K562 (cell line): ENCODE data around the gene GPR183. TPM values are rescaled to one million over a fixed set of nuclear protein-coding genes. Genes with fewer than 3 reads are reported as not detected.

Source experiments
- ATAC-seq: fragments of 200-7000 bp; cut with Tn5 transposase; 3 replicates; pipeline ENCODE4 v1.9.1; 2020; ENCODE audit warnings: moderate library complexity
- BruUV-seq: library from RNA; stranded (reverse); fragments of 400-500 nt; replicated peaks from 2 replicates; lab custom pipeline; 2021; lab: Mats Ljungman, UMichigan
- CTCF ChIA-PET: fragments of 300-600 bp; formaldehyde crosslinking; extraction: SDS; loops from one replicate; lab custom pipeline; 2021; ENCODE audit warnings: low intra/inter-chr PET ratio; lab: Yijun Ruan, JAX
- POLR2A ChIA-PET: fragments of 300-600, 350-650 bp; sonication (Branson Sonifier 250); formaldehyde crosslinking; extraction: SDS; loops from one replicate; lab custom pipeline; 2021; ENCODE audit warnings: antibody characterized with exemption, inconsistent platforms; lab: Yijun Ruan, JAX
- DNase-seq, 4 experiments: peaks; one replicate each; pipeline versions ENCODE4 v3.0.0 to v3.0.0-alpha.2; 2011 to 2018; ENCODE audit warnings: low spot score in 3 of 4, mixed read lengths in 3 of 4; ENCODE audit errors: extremely low read depth in 1 of 4
- FAIRE-seq: peaks from 2 replicates; lab custom pipeline; 2011; peaks lifted over from hg19 to GRCh38; lab: Jason Lieb, UNC
- H2AFZ ChIP-seq: 2 replicates; pipeline ENCODE4 v1.6.0; 2011; ENCODE audit warnings: low read depth, low read length, control low read depth, inconsistent platforms
- H3K27ac ChIP-seq: fragments of 200-600 bp; 3 replicates; pipeline ENCODE4 v1.8.0; 2011; ENCODE audit warnings: low read depth, mild to moderate bottlenecking, control low read depth, inconsistent platforms, low read length, moderate library complexity, mixed read lengths; ENCODE audit errors: extremely low read depth
- H3K27me3 ChIP-seq, 2 experiments: fragments of 300-600 bp in 1 of 2; 2 replicates in 1 of 2; 3 replicates in 1 of 2; pipeline versions ENCODE4 v1.6.0 to v1.8.0; 2011; ENCODE audit warnings: inconsistent platforms in 2 of 2, low read length in 2 of 2, mild to moderate bottlenecking in 1 of 2, mixed read lengths in 1 of 2, moderate library complexity in 1 of 2; ENCODE audit not compliant: control insufficient read depth in 2 of 2, insufficient read depth in 2 of 2
- H3K36me3 ChIP-seq: fragments of 300-600 bp; 3 replicates; pipeline ENCODE4 v1.8.0; 2011; ENCODE audit warnings: mild to moderate bottlenecking, low read length, inconsistent platforms; ENCODE audit not compliant: control insufficient read depth, insufficient read depth
- H3K4me1 ChIP-seq, 2 experiments: fragments of 200-600 bp in 1 of 2; replicated peaks in 1 of 2; 2 replicates in 1 of 2; 3 replicates in 1 of 2; pipeline versions ENCODE4 v1.5.1 to v1.8.0; 2011; ENCODE audit warnings: inconsistent platforms in 2 of 2, low read length in 2 of 2, mild to moderate bottlenecking in 1 of 2, mixed read lengths in 1 of 2, moderate library complexity in 1 of 2; ENCODE audit not compliant: control insufficient read depth in 2 of 2, insufficient read depth in 2 of 2
- H3K4me2 ChIP-seq: 2 replicates; pipeline ENCODE4 v1.6.1; 2011; ENCODE audit warnings: low read length, control low read depth, inconsistent platforms, mixed read lengths; ENCODE audit not compliant: insufficient read depth
- H3K4me3 ChIP-seq: fragments of 200-600 bp; sonication (generic), shearing (Covaris generic); 2 replicates; pipeline ENCODE4 v1.5.1; 2016; ENCODE audit warnings: control low read depth, inconsistent platforms
- H3K79me2 ChIP-seq: fragments of 200-600 bp; 3 replicates; pipeline ENCODE4 v1.8.0; 2011; ENCODE audit warnings: low read length, inconsistent platforms; ENCODE audit not compliant: control insufficient read depth, insufficient read depth
- H3K9ac ChIP-seq, 2 experiments: 2 replicates each; pipeline versions ENCODE4 v1.6.0 to v1.6.1; 2011; ENCODE audit warnings: low read depth in 2 of 2, low read length in 2 of 2, control low read depth in 1 of 2, inconsistent platforms in 1 of 2, mild to moderate bottlenecking in 1 of 2, mixed read lengths in 1 of 2; ENCODE audit not compliant: insufficient read depth in 1 of 2
- H3K9me1 ChIP-seq: one replicate; pipeline ENCODE4 v1.6.0; 2011; ENCODE audit warnings: inconsistent platforms, mild to moderate bottlenecking, low read length, moderate library complexity; ENCODE audit not compliant: control insufficient read depth, insufficient read depth
- H3K9me3 ChIP-seq: replicated peaks from 2 replicates; pipeline ENCODE4 v1.5.1; 2011; ENCODE audit warnings: low read depth, low read length, inconsistent platforms; ENCODE audit not compliant: control insufficient read depth, insufficient read depth
- H4K20me1 ChIP-seq: replicated peaks from 2 replicates; pipeline ENCODE4 v1.6.1; 2011; ENCODE audit warnings: low read length, inconsistent platforms, mixed read lengths; ENCODE audit not compliant: control insufficient read depth, insufficient read depth
- AFF4 ChIP-seq: sonication (generic); formaldehyde crosslinking; IDR thresholded peaks from 2 replicates; pipeline ENCODE4 v1.8.0; 2023; ENCODE audit warnings: mild to moderate bottlenecking, missing genetic modification reagents
- BRD9 ChIP-seq: fragments of 450-650 bp; IDR thresholded peaks from 2 replicates; pipeline ENCODE4 v1.6.1; 2018; ENCODE audit warnings: low read depth; ENCODE audit not compliant: partially characterized antibody
- FOXA3 ChIP-seq, 2 experiments: fragments of 450-650 bp in 1 of 2; sonication (generic) in 1 of 2; formaldehyde crosslinking; IDR thresholded peaks in 1 of 2; conservative IDR thresholded peaks in 1 of 2; 2 replicates each; pipeline versions ENCODE4 v1.4.0 to v1.8.0; 2020 to 2022; ENCODE audit warnings: mild to moderate bottlenecking in 2 of 2, missing genetic modification reagents in 1 of 2
- FOXM1 ChIP-seq, 2 experiments: fragments of 450-650 bp in 1 of 2; sonication (generic) in 1 of 2; formaldehyde crosslinking in 1 of 2; IDR thresholded peaks; 2 replicates each; pipeline versions ENCODE4 v1.6.1 to v1.9.0; 2017 to 2022; ENCODE audit warnings: low read depth in 2 of 2, mild to moderate bottlenecking in 2 of 2, missing genetic modification reagents in 1 of 2, moderate library complexity in 1 of 2
- ILK ChIP-seq: fragments of 450-650 bp; IDR thresholded peaks from 2 replicates; pipeline ENCODE4 v1.6.1; 2016; ENCODE audit warnings: missing genetic modification characterization, low read depth, mild to moderate bottlenecking, missing compliant biosample characterization, moderate library complexity, borderline replicate concordance
- TCF15 ChIP-seq: fragments of 250-450 bp; sonication (Bioruptor Pico); IDR thresholded peaks from 2 replicates; pipeline ENCODE4 v1.8.0; 2022; ENCODE audit warnings: moderate library complexity, mild to moderate bottlenecking, inconsistent platforms
- ZBTB26 ChIP-seq: fragments of 450-650 bp; formaldehyde crosslinking; IDR thresholded peaks from 2 replicates; pipeline ENCODE4 v1.4.0; 2022; ENCODE audit warnings: missing genetic modification characterization
- ZFP1 ChIP-seq: fragments of 450-650 bp; formaldehyde crosslinking; IDR thresholded peaks from 2 replicates; pipeline ENCODE4 v1.4.0; 2020; ENCODE audit warnings: mild to moderate bottlenecking, mixed read lengths
- WGBS: fragments of 100-300 bp; shearing (Covaris generic); methylation state at CpG from one replicate; pipeline ENCODE4 v1.1.6; 2016; ENCODE audit warnings: low coverage, mixed read lengths; ENCODE audit not compliant: insufficient coverage; ENCODE audit errors: missing lambda C conversion rate; 5-methylcytosine and 5-hydroxymethylcytosine counted together
- in situ Hi-C: fragments of 300-500 bp; cut with MboI; formaldehyde crosslinking; loops from 4 replicates; pipeline ENCODE4 v1.15.0; 2018; ENCODE audit warnings: inconsistent platforms, mixed read lengths
- intact Hi-C: fragments of 100-400 bp; cut with micrococcal nuclease; formaldehyde crosslinking; loops from 2 replicates; pipeline ENCODE4 v1.14.2; 2022
- polyA plus RNA-seq, 8 experiments: library from polyadenylated mRNA; depleted of rRNA in 4 of 8; stranded (reverse) in 5 of 8; unstranded in 3 of 8; fragments of >200 nt; fragmentation: Nextera tagmentation in 2 of 8; fragmentation: Illumina TruSeq in 1 of 8; extraction: Ambion mirVana in 2 of 8; extraction: Trizol in 1 of 8; gene quantifications; 2 replicates each; pipeline versions ENCODE4 v1.2.1 to v1.2.3, GENCODE V29; 2011 to 2014; ENCODE audit warnings: inconsistent platforms in 1 of 8, missing spikeins in 1 of 8
- total RNA-seq, 7 experiments: library from RNA; depleted of rRNA in 6 of 7; stranded (reverse); fragments of >200 nt in 6 of 7; fragmentation: Illumina TruSeq in 2 of 7; extraction: Trizol in 2 of 7; gene quantifications; 2 replicates each; pipeline versions ENCODE4 v1.2.1 to v1.2.3, GENCODE V29; 2011 to 2021; ENCODE audit warnings: low replicate concordance in 1 of 7

GPR183 gene
- total and polyA plus RNA-seq, 9 of the 15 experiments (the other 6 are each of a cell fraction or from before 2014, with no cell fraction given) = 1.3 to 10.2 (median 3.7) TPM

- CTCF ChIA-PET = no interaction called here
- Histone ChIP-seq H3K4me3 (no peak overlapping the region), H3K9me3 (no peaks in the 10 kb centered on the region), H3K4me2 (no peak overlapping the region), H2AFZ (no peak overlapping the region), H3K27ac (no peak overlapping the region), H3K36me3 (peaks cover 37% of the 10 kb centered on the region; the same call in 2 of the 3 replicates), H3K27me3 (no peaks in the 10 kb centered on the region), H3K9ac (no peak overlapping the region), H4K20me1 (no peaks in the 10 kb centered on the region; the same call in 1 of the 2 replicates), H3K79me2 (no peaks in the 10 kb centered on the region), H3K9me1 (no peaks in the 10 kb centered on the region), H3K4me1 (no peaks in the 10 kb centered on the region; a peak in 1 of 5 replicates)
- DNase-seq (no peak), FAIRE-seq (no peak), ATAC-seq (no peak)
- intact Hi-C loops = no loop called here
- in situ Hi-C loops = no loop called here
- no TSS peak for BruUV-seq
- WGBS = 87% methylated on average over 7 of the region's 8 CpGs
- POLR2A ChIA-PET = interaction anchor here (0.7 to 1.2 kb wide), 4 partner anchors 9 to 398 kb away, joined by 3 to 4 read pairs (median 3); no protein-coding TSS in a partner anchor
- TF ChIP-seq AFF4 (CRISPR knock-in tag) (no peak), FOXM1 (IDR thresholded peaks at IDR 0.05; ENCODE audit: low read depth) (no peak), FOXM1 (CRISPR knock-in tag; IDR thresholded peaks at IDR 0.05; ENCODE audit: low read depth) (no peak), TCF15 (CRISPR knock-in tag) (no peak), FOXA3 (CRISPR knock-in tag; conservative IDR thresholded peaks at IDR 0.05 in 1 of 2, IDR thresholded peaks at IDR 0.05 in 1 of 2) (no peak), ZBTB26 (CRISPR knock-in tag) (no peak), BRD9 (no peak), ILK (tag) (no peak), ZFP1 (CRISPR knock-in tag) (no peak)
These were observed 40.8 kb upstream of the GPR183 start for GRCh38 chr13:99347911-99348451.
